NCI-H1930 (cell line): ENCODE results near the gene DOK5.
"Not testable (repeated sequence)": the region's sequence is repeated elsewhere in the genome, so short reads cannot be mapped to it uniquely, and the experiment has no call there.

Experiments
- DNase-seq, 2 experiments: peaks; one replicate each; lab custom pipeline; 2025; lab: John Stamatoyannopoulos, UW

Gene DOK5

GRCh38 chr20:54472607-54473006, 2.8 kb upstream of the DOK5 start:
- no peak for DNase-seq

DNA sequence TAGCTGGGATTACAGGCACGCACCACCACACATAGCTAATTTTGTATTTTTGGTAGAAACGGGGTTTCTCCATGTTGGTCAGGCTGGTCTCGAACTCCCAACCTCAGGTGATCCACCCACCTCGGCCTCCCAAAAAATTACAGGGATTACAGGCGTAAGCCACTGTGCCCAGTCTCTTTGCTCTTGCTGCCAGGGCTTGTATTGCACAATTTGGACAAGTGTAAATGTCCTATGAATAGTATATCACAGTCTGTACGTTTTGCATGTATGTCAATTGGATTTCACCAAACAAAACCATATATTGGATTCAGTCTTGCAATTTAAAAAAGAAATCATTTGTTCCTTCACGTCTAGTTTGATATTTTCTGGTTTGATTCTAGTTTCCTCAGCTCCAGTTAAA, 2.1 kb upstream of the DOK5 start:
- DNase-seq = no peak

DNA sequence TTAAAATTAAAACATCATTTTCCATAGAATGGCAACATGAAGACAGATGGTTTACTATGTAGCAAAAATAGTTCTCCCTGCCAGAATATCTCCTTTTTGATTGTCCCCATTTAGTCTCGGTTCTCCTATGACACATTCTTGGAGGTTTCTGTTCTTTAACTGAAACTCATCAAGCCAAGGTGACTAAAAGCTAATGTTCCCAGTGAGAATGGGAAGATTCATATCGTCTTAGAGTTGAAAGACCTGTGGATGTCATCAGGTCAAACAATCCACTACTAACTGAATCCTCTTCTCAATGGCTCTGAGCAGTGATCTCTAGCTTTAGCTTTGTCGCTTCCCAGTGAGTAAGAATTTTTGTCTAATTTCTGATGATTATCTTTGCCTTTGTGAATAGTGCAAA, 1.3 kb upstream of the DOK5 start:
- DNase-seq = no peak

DNA sequence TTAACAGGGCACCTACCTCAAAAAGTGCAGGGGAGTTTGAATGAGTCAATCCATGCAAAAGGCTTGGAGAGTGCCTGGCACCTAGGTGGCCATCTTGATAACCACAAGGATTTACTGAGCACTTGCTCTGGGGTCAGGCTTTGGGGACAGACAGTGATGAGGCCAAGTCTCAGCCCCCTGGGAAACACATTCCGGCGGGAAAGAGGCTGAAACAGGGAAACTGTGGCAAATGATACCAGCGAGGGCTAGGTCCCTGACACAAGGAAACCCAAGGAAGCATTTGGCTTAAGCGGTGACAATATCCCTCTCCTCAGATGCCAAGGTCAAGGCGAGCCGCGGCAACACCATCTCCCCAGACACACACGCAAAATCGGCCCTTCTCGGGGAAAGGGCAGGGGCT, 527 bp upstream of the DOK5 start:
- DNase-seq = no peak

DNA sequence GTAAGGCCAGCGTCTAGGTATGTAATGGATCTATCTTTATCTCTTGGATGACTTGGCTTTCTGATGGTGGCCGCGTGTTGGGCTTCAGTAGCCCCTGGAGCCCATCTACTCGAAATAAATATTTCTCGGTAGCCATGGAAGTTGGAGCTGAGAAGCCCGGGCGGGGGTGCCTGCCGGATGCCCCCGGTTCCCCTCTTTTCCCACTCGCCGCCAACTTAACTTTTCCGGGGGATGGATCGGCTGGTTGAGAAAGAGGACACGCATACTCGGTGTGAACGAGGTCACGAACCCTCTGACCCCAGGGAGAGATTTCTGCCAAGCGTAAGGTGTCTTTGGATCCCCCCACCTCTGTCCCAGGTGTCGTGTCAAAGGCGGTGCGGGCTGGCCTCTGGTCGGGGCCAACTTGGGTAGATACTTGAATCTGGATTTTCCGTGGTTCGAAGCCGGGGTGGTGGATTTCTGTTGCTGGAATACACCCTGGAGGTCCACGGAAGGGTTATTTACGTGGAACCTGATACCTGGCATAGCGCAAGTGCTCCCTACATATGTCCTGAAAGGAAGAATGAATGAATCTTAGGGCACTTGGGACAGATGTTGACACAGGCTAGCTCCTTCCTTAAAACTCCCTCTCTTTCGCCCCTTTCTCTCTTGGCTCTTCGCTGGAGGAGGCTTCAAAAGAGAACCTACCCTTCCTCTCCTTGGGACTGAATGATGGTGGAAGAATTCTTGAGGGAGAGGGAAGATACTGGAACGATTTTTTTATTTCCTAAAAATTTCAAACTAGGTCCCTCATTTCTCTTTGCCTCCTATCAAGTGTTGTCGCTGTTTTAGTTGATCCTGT, 996 bp downstream of the DOK5 start:
- DNase-seq = no peak

DNA sequence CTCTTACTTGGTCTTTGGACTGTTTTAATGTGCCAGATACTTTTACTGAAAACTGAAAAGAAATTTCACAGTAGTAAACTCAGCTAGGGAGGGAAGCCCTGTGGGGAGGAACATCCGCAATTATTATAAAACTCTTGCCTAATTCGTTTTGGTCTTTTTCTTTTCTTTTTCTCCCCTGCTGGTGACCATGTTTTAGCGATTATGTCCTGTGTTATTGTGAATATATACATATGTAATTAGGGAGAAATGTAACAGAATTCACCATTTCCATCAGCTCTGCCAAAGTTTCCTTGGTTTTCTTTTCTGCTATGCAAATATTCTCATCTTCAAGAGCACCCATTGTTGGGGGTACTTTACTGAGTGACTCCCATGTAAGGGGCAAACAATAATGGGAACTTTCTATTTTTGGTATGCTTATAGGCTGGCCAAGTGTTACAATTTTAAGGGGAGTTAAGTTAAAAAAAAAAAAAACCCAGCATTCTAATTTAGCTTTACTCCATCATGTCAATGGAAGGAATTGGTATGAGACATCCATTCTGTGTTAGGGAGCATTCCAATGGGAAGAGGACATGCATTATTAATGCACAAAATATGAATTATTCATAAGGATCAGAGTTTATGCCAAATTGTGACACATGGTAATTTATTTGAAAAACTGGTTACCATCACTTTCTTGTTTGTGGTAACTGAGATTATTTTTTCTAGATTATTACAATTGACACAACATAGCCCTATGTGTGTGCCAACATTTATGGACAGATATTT, 2.0 kb downstream of the DOK5 start:
- DNase-seq = no peak

DNA sequence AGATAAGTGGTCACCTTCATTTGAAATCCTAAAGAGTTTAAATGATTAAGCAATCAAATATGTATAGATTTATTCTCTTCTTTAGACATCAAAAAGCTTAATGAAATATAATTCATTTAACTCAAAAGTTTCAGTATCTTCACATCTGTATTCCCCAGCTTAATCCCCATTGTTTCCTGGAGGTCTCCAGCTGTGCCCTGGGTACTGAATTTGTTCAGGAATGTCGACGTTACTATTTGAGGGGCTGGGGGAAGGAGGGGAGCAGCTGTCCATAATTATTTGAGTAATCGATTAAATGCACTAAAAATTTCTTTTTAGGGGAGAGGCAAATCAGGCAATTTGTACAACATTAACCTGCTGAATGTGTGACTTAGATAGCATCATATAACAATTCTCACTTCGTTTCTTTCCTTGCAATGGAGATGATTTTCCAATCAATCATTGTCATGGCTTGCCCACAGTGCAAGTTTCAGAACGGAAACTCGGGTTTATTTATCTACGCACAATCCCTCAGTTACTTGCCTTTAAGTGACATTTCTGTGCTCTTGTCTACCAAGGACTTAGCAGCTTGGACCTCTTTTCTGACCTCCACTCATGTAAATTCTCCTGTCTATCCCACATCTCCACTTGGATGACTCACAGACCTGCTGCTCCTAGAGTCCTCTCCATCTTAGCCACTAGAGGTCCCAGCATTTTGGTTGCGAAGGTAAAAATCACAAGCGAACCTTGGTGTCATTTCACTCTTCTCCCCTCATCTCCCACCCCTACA, 3.9 kb downstream of the DOK5 start:
- DNase-seq = no peak

GRCh38 chr20:54479937-54480336, 4.5 kb downstream of the DOK5 start:
- DNase-seq = not testable (repeated sequence)

DNA sequence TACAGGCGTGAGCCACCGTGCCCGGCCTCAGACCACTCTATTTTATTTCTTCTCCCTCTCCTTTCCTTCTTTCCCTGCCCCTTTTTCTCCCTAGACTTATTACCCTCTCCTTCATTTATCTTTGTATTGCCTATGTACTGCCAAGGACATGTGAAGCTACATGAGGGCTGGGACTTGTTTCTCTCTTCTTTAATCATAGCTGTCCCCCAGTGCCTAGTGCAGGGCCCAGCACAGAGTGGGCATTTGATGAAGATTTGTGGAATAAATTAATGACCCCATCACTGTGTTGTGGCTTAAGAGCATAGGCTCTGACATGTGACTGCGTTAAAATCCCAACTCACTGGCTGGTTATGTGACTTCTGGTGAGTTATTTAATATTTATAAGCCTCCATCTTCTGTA, 6.0 kb downstream of the DOK5 start:
- DNase-seq = no peak

DNA sequence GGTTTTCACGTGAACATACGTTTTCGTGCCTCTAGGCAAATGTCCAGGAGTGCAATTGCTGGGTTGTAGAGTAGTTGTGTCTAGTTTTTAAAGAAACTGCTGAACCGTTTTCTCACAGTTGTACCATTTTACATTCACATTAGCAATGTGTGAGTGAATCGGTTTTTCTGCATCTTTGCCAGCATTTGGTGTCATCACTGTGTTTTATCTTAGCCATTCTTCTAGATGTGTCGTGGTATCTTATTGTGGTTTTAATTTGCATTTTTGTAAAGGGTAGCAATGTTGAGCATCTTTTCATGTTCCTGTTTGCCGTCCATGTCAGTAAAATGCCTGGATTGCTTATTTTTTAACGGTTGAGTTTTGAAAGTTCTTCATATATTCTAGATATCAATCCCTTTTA, 10.2 kb downstream of the DOK5 start:
- DNase-seq = no peak

DNA sequence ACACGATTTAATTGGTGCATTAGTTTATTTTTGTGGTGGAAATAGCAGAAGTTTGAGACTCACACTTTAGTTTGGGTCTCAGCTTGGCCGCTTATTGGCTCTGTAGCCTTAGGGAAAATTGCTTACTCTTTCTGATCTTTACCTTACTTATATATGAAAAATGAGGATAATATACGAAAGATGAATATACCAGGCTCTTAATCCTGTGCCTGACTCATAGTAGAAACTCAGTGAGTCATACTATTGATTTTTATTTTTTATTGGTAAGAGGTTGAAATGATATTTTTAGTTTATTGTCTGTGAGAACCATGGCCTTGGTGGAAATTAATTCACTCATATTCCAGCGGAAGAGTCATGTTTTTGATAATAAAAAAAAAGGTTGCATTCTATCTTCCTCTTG, 11.2 kb downstream of the DOK5 start:
- no peak for DNase-seq

GRCh38 chr20:54488442-54488841, 13.0 kb downstream of the DOK5 start:
- DNase-seq = no peak

DNA sequence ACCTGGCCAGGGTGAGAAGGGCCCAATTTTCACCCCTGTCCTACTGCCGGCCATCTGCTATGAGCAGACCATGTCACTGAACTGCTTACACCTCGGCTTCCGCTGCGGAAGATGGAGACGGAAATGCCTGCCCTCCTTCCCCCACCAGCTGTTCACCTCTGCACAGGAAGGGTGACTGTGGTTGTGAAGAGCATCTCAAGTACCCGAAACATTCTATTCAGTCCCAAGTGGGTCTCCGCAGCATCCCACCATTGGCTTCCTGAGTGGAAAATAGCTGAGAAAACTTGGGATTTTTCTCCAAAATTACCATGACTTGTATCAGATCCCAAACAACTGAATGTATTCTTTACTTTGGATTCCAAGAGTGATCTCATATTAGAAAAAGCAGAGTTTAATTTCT, 16.1 kb downstream of the DOK5 start:
- DNase-seq = no peak

GRCh38 chr20:54494303-54495006, 19.1 kb downstream of the DOK5 start:
- no peak for DNase-seq

GRCh38 chr20:54497931-54498718, 22.7 kb downstream of the DOK5 start:
- no peak for DNase-seq

GRCh38 chr20:54499111-54499510, 23.7 kb downstream of the DOK5 start:
- DNase-seq = no peak

GRCh38 chr20:54502179-54502578, 26.8 kb downstream of the DOK5 start:
- DNase-seq = no peak

- DNase-seq = no peak
Measured at GRCh38 chr20:54506643-54507042, 31.2 kb downstream of the DOK5 start.

DNA sequence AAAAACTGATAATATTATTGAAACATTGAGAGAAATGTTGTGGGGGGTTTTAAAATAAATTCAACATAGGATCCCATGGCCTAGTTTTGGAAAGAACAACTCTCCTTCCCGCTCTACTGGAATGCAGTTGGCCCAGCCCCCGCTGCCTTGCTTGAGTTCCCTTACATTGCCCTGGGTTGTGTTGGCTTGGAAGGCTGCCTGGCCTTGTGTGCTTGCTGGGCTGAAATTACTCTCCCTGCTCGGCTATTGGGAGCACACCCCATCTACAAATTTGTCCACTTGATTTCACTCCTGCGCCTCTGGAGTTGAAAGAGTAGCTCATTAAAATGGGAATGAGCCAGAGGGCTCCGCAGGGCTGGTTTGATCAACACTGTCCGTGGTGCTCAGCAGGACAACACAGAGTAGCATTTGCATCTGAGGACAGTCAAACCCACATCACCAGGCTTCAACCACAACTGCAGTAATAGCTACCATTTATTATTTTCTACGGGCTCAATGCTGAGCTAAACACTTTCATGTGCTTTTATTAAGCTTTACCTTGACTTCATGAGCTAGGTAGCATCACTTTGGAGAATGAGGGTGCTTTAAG, 35.2 kb downstream of the DOK5 start:
- DNase-seq = no peak

DNA sequence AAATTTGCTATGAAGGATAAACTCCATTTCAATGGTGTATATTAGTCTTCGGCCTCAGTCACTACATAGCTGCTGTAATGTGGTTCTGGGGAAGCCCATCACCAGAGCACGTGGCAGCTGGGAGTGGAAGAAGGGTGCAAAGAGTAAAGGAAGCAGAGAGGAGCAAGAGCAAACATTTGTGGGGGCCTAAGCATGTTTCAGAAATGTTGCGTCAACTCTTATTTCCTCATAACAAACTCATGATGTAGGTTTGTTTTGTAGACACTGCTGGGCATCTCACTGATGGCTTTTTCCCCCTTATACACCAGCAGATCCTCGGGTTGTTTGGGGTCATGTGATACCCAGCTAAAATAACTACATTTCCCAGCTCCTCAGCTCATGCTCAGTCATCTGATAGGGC, 37.3 kb downstream of the DOK5 start:
- no peak for DNase-seq
